GM21786 (cell line): ENCODE results near the gene CDK5R1.
"Not testable (repeated sequence)": the region's sequence is repeated elsewhere in the genome, so short reads cannot be mapped to it uniquely, and the experiment has no call there.

Experiments used
- ATAC-seq: cut with Tn5 transposase; IDR thresholded peaks from one replicate; pipeline ENCODE4 v1.9.1; 2021; ENCODE audit not compliant: unreplicated experiment

The CDK5R1 gene

GRCh38 chr17:32486701-32487472 lies at the start of gene CDK5R1:
TSS of gene CDK5R1 (plus strand) at chr17:32486993. CDS start at chr17:32487621, 628 bp downstream.
- ATAC-seq = peak; percentile 36

GRCh38 chr17:32440722-32441121 lies 46.1 kb upstream of the CDK5R1 start:
- ATAC-seq = no peak

- ATAC-seq = no peak
Observed at GRCh38 chr17:32441886-32442285, 44.9 kb upstream of the CDK5R1 start.

GRCh38 chr17:32443827-32444300 lies 42.9 kb upstream of the CDK5R1 start:
- ATAC-seq = no peak

GRCh38 chr17:32444301-32445073 lies 42.3 kb upstream of the CDK5R1 start, which contains the start of gene PSMD11:
TSS of gene PSMD11 (plus strand) at chr17:32444510. CDS start at chr17:32444524, 14 bp downstream.
- peak; percentile 93 for ATAC-seq

GRCh38 chr17:32445074-32445415 lies 41.7 kb upstream of the CDK5R1 start:
- ATAC-seq = peak; percentile 15

- ATAC-seq = no peak
Observed at GRCh38 chr17:32445497-32445896, 41.3 kb upstream of the CDK5R1 start.

- no peak for ATAC-seq
Observed at GRCh38 chr17:32445971-32446370, 40.8 kb upstream of the CDK5R1 start.

- ATAC-seq = no peak
Observed at GRCh38 chr17:32446949-32447348, 39.8 kb upstream of the CDK5R1 start.

GRCh38 chr17:32449963-32450362 lies 36.8 kb upstream of the CDK5R1 start:
- ATAC-seq = no peak

GRCh38 chr17:32450379-32450778 lies 36.4 kb upstream of the CDK5R1 start:
- not testable (repeated sequence) for ATAC-seq

GRCh38 chr17:32451879-32452278 lies 34.9 kb upstream of the CDK5R1 start:
- ATAC-seq = no peak

- ATAC-seq = no peak
Observed at GRCh38 chr17:32452281-32452680, 34.5 kb upstream of the CDK5R1 start.

- no peak for ATAC-seq
Observed at GRCh38 chr17:32453370-32453769, 33.4 kb upstream of the CDK5R1 start.

GRCh38 chr17:32458371-32458770 lies 28.4 kb upstream of the CDK5R1 start:
- no peak for ATAC-seq

- no peak for ATAC-seq
Observed at GRCh38 chr17:32460054-32460453, 26.7 kb upstream of the CDK5R1 start.

- no peak for ATAC-seq
Observed at GRCh38 chr17:32461498-32461852, 25.3 kb upstream of the CDK5R1 start.

- no peak for ATAC-seq
Observed at GRCh38 chr17:32461853-32462617, 24.8 kb upstream of the CDK5R1 start.

- no peak for ATAC-seq
Observed at GRCh38 chr17:32463304-32463703, 23.5 kb upstream of the CDK5R1 start.

GRCh38 chr17:32464374-32464773 lies 22.4 kb upstream of the CDK5R1 start:
- ATAC-seq = no peak

GRCh38 chr17:32467949-32468348 lies 18.8 kb upstream of the CDK5R1 start:
- ATAC-seq = no peak
